IMR-90 (cell line): ENCODE measurements around the gene CDH1. TPM values are rescaled to one million over a fixed set of nuclear protein-coding genes. Genes with fewer than 3 reads are reported as not detected.
A peak's percentile ranks its signal among the peaks of the same experiment; 100 is the strongest.

Experiments used
- ATAC-seq: fragments of 200-7000 bp; cut with Tn5 transposase; 2 replicates; pipeline ENCODE4 v1.9.1; 2020; ENCODE audit warnings: low read depth, mild to moderate bottlenecking, moderate library complexity
- BruUV-seq: library from RNA; stranded (reverse); fragments of 400-500 nt; replicated peaks from 2 replicates; lab custom pipeline; 2021; lab: Mats Ljungman, UMichigan
- CTCF ChIA-PET: fragments of 300-600 bp; formaldehyde crosslinking; extraction: SDS; loops from one replicate; lab custom pipeline; 2021; ENCODE audit warnings: antibody characterized with exemption; lab: Yijun Ruan, JAX
- POLR2A ChIA-PET: fragments of 300-600 bp; sonication (Branson Sonifier 250); formaldehyde crosslinking; loops from one replicate; lab custom pipeline; 2022; ENCODE audit warnings: antibody characterized with exemption; ENCODE audit not compliant: unreplicated experiment; lab: Charles Lee
- DNase-seq: peaks from one replicate; pipeline ENCODE4 v3.0.0; 2013
- H2AFZ ChIP-seq: replicated peaks from 2 replicates; pipeline ENCODE3; 2013; ENCODE audit warnings: low read length, mild to moderate bottlenecking; ENCODE audit not compliant: poor library complexity
- H2AK5ac ChIP-seq: 2 replicates; pipeline ENCODE4 v1.6.1; 2013; ENCODE audit warnings: low read depth, low read length, inconsistent platforms
- H2AK9ac ChIP-seq: replicated peaks from 2 replicates; pipeline ENCODE3; 2013; ENCODE audit warnings: mild to moderate bottlenecking, low read depth, low read length, moderate library complexity; ENCODE audit not compliant: poor library complexity
- H2BK120ac ChIP-seq: 2 replicates; pipeline ENCODE4 v1.6.1; 2013; ENCODE audit warnings: low read depth, low read length, inconsistent platforms
- H2BK15ac ChIP-seq: 3 replicates; pipeline ENCODE4 v1.6.1; 2013; ENCODE audit warnings: low read depth, low read length, inconsistent platforms
- H2BK20ac ChIP-seq: 2 replicates; pipeline ENCODE4 v1.6.1; 2013; ENCODE audit warnings: low read depth, mild to moderate bottlenecking, inconsistent platforms, low read length, moderate library complexity
- H2BK5ac ChIP-seq: 2 replicates; pipeline ENCODE4 v1.6.1; 2013; ENCODE audit warnings: mild to moderate bottlenecking, low read depth, low read length, inconsistent platforms; ENCODE audit not compliant: poor library complexity, severe bottlenecking
- H3K14ac ChIP-seq: replicated peaks from 2 replicates; pipeline ENCODE4 v1.6.1; 2013; ENCODE audit warnings: low read depth, low read length, inconsistent platforms
- H3K18ac ChIP-seq: 2 replicates; pipeline ENCODE4 v1.6.1; 2013; ENCODE audit warnings: low read depth, low read length, control low read depth
- H3K23ac ChIP-seq: 2 replicates; pipeline ENCODE4 v1.6.1; 2013; ENCODE audit warnings: low read depth, low read length, inconsistent platforms
- H3K27ac ChIP-seq: 2 replicates; pipeline ENCODE4 v1.5.1; 2013; ENCODE audit warnings: mild to moderate bottlenecking, control low read depth, low read length; ENCODE audit not compliant: insufficient read depth
- H3K27me3 ChIP-seq: 2 replicates; pipeline ENCODE4 v1.6.1; 2013; ENCODE audit warnings: low read length; ENCODE audit not compliant: control insufficient read depth, insufficient read depth
- H3K36me3 ChIP-seq: 2 replicates; pipeline ENCODE4 v1.6.1; 2013; ENCODE audit warnings: low read length, mixed read lengths; ENCODE audit not compliant: control insufficient read depth, insufficient read depth
- H3K4ac ChIP-seq: 2 replicates; pipeline ENCODE4 v1.6.1; 2013; ENCODE audit warnings: low read depth, low read length, inconsistent platforms
- H3K4me1 ChIP-seq: 2 replicates; pipeline ENCODE4 v1.6.1; 2013; ENCODE audit warnings: low read length, mixed read lengths; ENCODE audit not compliant: control insufficient read depth, insufficient read depth
- H3K4me2 ChIP-seq: 2 replicates; pipeline ENCODE4 v1.6.1; 2013; ENCODE audit warnings: low read depth, mild to moderate bottlenecking, control low read depth, low read length, moderate library complexity
- H3K4me3 ChIP-seq: 2 replicates; pipeline ENCODE4 v1.5.1; 2013; ENCODE audit warnings: low read depth, mild to moderate bottlenecking, control low read depth, low read length, moderate library complexity; ENCODE audit not compliant: insufficient read depth
- H3K56ac ChIP-seq: 2 replicates; pipeline ENCODE4 v1.6.1; 2013; ENCODE audit warnings: low read length, inconsistent platforms; ENCODE audit not compliant: insufficient read depth; ENCODE audit errors: extremely low read depth
- H3K79me1 ChIP-seq, 2 experiments: 2 replicates each; pipeline ENCODE4 v1.6.1; 2013; ENCODE audit warnings: low read length in 2 of 2, inconsistent platforms in 1 of 2, low read depth in 1 of 2
- H3K9ac ChIP-seq: 2 replicates; pipeline ENCODE4 v1.6.1; 2013; ENCODE audit warnings: low read depth, low read length, control low read depth
- H3K9me1 ChIP-seq: 2 replicates; pipeline ENCODE4 v1.6.1; 2013; ENCODE audit warnings: low read length, inconsistent platforms; ENCODE audit not compliant: insufficient read depth
- H3K9me3 ChIP-seq: 2 replicates; pipeline ENCODE4 v1.6.1; 2013; ENCODE audit warnings: low read length; ENCODE audit not compliant: control insufficient read depth, insufficient read depth
- H4K20me1 ChIP-seq: 2 replicates; pipeline ENCODE4 v1.6.1; 2013; ENCODE audit warnings: low read length, inconsistent platforms; ENCODE audit not compliant: insufficient read depth
- H4K5ac ChIP-seq: 2 replicates; pipeline ENCODE4 v1.6.1; 2013; ENCODE audit warnings: mild to moderate bottlenecking, low read depth, low read length, control low read depth
- H4K8ac ChIP-seq, 2 experiments: 2 replicates each; pipeline ENCODE4 v1.6.1; 2013; ENCODE audit warnings: low read depth in 2 of 2, low read length in 2 of 2, control low read depth in 1 of 2, inconsistent platforms in 1 of 2
- H4K91ac ChIP-seq: 2 replicates; pipeline ENCODE4 v1.6.1; 2013; ENCODE audit warnings: low read depth, low read length, inconsistent platforms; ENCODE audit not compliant: insufficient read depth
- MAZ ChIP-seq: IDR thresholded peaks from 2 replicates; pipeline ENCODE4 v1.6.1; 2012; ENCODE audit warnings: low read depth, mild to moderate bottlenecking, low read length, improper control_type of control experiment, moderate library complexity, borderline replicate concordance
- RAD21 ChIP-seq: IDR thresholded peaks from 2 replicates; pipeline ENCODE4 v1.6.1; 2012; ENCODE audit warnings: low read length, improper control_type of control experiment
- WGBS, 2 experiments: methylation state at CpG; one replicate each; pipeline versions ENCODE4 v1.1.5 to v1.1.7; 2013; ENCODE audit warnings: missing lambda C conversion rate in 2 of 2; ENCODE audit not compliant: insufficient read length in 1 of 2; ENCODE audit errors: extremely low coverage in 2 of 2; 5-methylcytosine and 5-hydroxymethylcytosine counted together
- dilution Hi-C: fragments of 300-500 bp; cut with HindIII; formaldehyde crosslinking; loops from one replicate; pipeline ENCODE4 v1.14.3; 2018; ENCODE audit warnings: low sequenced_read_pairs; ENCODE audit not compliant: unreplicated experiment
- in situ Hi-C: fragments of 300-500 bp; cut with MboI; formaldehyde crosslinking; loops from 3 replicates; pipeline ENCODE4 v1.14.3; 2019; ENCODE audit warnings: low sequenced_read_pairs, inconsistent platforms, mixed read lengths
- intact Hi-C: fragments of 100-400 bp; cut with micrococcal nuclease; formaldehyde crosslinking; loops from 2 replicates; pipeline ENCODE4 v1.10.0; 2022
- polyA plus RNA-seq, 3 experiments: library from polyadenylated mRNA; depleted of rRNA; stranded (reverse); fragments of >200 nt; gene quantifications; 2 replicates each; pipeline ENCODE4 v1.2.3, GENCODE V29; 2012; ENCODE audit warnings: low replicate concordance in 1 of 3
- total RNA-seq: library from RNA; depleted of rRNA; stranded (reverse); fragments of >200 nt; gene quantifications from 2 replicates; pipeline ENCODE4 v1.2.3, GENCODE V29; 2012
- TF ChIP-seq, protein P1 (sequence below): fragments of 150-350 bp; IDR thresholded peaks from 2 replicates; pipeline ENCODE4 v1.6.1; 2016; ENCODE audit warnings: low read depth, mild to moderate bottlenecking, low read length, moderate library complexity, borderline replicate concordance
- TF ChIP-seq, protein P2 (sequence below): fragments of 150-350 bp; IDR thresholded peaks from 2 replicates; pipeline ENCODE4 v1.6.1; 2017; ENCODE audit warnings: mild to moderate bottlenecking, antibody characterized with exemption, low read length, low read depth

The CDH1 gene
- total and polyA plus RNA-seq, 2 of the 4 experiments (the other 2 are of a cell fraction) = under 0.01 TPM; not detected in 1

DNA sequence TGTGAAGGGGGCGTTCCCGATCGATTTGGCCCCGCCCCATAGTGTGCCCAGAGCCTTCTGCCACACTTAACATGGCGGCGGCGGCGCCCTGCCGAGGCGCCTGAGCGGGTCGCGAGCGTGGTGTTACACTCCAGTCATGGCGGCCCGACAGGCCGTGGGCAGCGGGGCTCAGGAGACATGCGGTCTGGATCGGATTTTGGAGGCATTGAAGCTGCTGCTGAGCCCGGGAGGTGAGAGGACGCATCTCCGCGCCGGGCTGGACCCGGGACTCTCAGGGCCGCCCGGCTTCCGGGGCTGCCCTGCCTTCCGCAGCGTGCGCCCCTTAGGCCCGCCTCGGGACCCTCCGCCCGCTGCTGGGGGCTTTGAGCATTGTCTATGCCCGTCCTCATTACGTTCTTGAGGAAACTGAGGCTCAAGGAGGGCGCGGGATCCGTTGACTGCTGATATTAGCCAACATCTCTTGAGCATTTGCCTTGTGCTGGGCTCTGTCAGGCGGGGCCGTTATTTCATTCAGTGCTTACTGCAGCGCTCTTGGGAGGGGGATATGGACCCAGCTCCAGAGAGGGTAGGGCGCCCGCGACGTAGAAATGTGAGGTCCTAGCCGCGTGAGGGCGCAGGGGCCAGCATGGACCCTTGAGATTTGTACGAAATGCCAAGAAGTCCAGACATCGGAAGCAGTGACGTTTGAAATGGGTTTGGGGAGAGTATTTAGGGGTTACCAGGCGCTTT, 106.6 kb downstream of the CDH1 start, which contains the start of gene TANGO6 (continued):
- TF ChIP-seq, protein P1, sequence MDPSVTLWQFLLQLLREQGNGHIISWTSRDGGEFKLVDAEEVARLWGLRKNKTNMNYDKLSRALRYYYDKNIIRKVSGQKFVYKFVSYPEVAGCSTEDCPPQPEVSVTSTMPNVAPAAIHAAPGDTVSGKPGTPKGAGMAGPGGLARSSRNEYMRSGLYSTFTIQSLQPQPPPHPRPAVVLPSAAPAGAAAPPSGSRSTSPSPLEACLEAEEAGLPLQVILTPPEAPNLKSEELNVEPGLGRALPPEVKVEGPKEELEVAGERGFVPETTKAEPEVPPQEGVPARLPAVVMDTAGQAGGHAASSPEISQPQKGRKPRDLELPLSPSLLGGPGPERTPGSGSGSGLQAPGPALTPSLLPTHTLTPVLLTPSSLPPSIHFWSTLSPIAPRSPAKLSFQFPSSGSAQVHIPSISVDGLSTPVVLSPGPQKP = no peak
- TF ChIP-seq MAZ = no peak; the same call in 1 of the 2 replicates

DNA sequence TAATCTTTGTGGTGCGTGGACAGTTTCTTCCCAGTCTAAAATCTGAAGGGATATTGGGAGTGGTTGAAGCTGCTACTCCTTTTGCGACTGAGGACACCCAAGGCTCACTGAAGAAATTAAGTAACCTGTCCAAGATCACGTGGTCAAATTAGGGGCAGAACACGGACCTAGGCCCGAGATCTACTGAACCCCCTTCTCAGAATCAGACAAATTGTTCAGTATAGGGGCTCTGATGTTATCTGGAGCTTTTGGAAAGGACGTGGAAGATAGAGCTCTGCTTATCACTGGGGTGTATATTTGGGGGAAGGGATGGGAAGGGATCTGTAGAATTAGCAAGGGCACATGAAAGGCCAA, 107.1 kb downstream of the CDH1 start:
- TSS peak; percentile 71 for BruUV-seq
- Histone ChIP-seq H2AK5ac (0 out of 2 replicates have a peak overlapping the region, but pooled peaks have one; percentile 5), H4K20me1 (0 out of 2 replicates have a peak, but pooled peaks cover 1% of the 10 kb centered on the region), H2AFZ (peak overlapping the region; percentile 97), H3K14ac (peak overlapping the region; percentile 92), H3K23ac (peak overlapping the region; percentile 90), H3K36me3 (no peaks in the 10 kb centered on the region), H3K9me1 (no peaks in the 10 kb centered on the region), H2BK5ac (no peak overlapping the region), H3K9ac (peak overlapping the region; percentile 92), H4K5ac (peak overlapping the region; percentile 76), H3K27ac (peak overlapping the region; percentile 95), H3K79me1 (peaks cover 7 to 24% of the 10 kb centered on the region in 2 experiments), H3K4me1 (peaks cover 3% of the 10 kb centered on the region; the same call in 1 of the 2 replicates), H2BK20ac (no peak overlapping the region), H3K4ac (peak overlapping the region; percentile 90), H4K8ac (peak overlapping the region; percentile 92 to 97), H3K56ac (peak overlapping the region; percentile 76), H2BK120ac (no peak overlapping the region), H3K4me3 (peak overlapping the region; percentile 89), H3K27me3 (no peaks in the 10 kb centered on the region), H2BK15ac (no peak overlapping the region), H3K18ac (no peak overlapping the region), H3K9me3 (no peaks in the 10 kb centered on the region), H3K4me2 (peak overlapping the region; percentile 79), H4K91ac (no peak overlapping the region), H2AK9ac (peak overlapping the region; percentile 80)
- TF ChIP-seq, protein P2, sequence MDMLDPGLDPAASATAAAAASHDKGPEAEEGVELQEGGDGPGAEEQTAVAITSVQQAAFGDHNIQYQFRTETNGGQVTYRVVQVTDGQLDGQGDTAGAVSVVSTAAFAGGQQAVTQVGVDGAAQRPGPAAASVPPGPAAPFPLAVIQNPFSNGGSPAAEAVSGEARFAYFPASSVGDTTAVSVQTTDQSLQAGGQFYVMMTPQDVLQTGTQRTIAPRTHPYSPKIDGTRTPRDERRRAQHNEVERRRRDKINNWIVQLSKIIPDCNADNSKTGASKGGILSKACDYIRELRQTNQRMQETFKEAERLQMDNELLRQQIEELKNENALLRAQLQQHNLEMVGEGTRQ = peak; percentile 76
- TF ChIP-seq RAD21 = no peak
- ChIA-PET CTCF (interaction anchor here (0.8 kb wide), 1 partner anchor 316 kb away, joined by 4 read pairs; no protein-coding TSS in a partner anchor), POLR2A (no interaction called here)
- WGBS, 2 experiments = 20% methylated on average over 1 of the region's 6 CpGs; no CpG with 5 or more reads in 1 of the 2 experiments
- in situ Hi-C loops (no loop called here), intact Hi-C loops (loop anchor here (2.0 kb wide), 1 partner anchor 253 kb away; no protein-coding TSS in a partner anchor), dilution Hi-C loops (no loop called here)
- ATAC-seq (no peak), DNase-seq (no peak)
